ENCODE data around the gene RIOX2. TPM values are rescaled to one million over a fixed set of nuclear protein-coding genes. Genes with fewer than 3 reads are reported as not detected.
A peak's percentile ranks its signal among the peaks of the same experiment; 100 is the strongest.

RIOX2 gene
- polyA plus RNA-seq (2013, experiment 1 of 2), result 9.0 TPM
- 8.5 TPM for polyA plus RNA-seq (2013, experiment 2 of 2)

GRCh38 chr3:97971679-97972567, at the start of gene RIOX2:
RIOX2 (minus strand) TSS chr3:97972431; CDS start chr3:97967593, 4,838 bp downstream.
- Histone ChIP-seq H3K27ac (replicated peaks; ENCODE audit: low read length) (no peak within 1 kb of the TSS), H3K14ac (ENCODE audit: low read length) (no peak within 1 kb of the TSS), H3K4me3 (ENCODE audit: low read length in 2 of 2) (peak within 1 kb of the TSS; percentile 65 to 97), H3K23ac (ENCODE audit: low read depth, low read length, poor library complexity) (peak within 1 kb of the TSS; percentile 34), H3K4me2 (ENCODE audit: insufficient read depth, low read length, poor library complexity, severe bottlenecking) (peak within 1 kb of the TSS; percentile 63), H3K4me1 (ENCODE audit: control insufficient read depth in 2 of 2, insufficient read depth in 1 of 2, low read depth in 1 of 2, low read length in 2 of 2) (peaks cover 0 to 3% of the 10 kb centered on the region in 2 donors), H2BK12ac (ENCODE audit: low read length) (no peak within 1 kb of the TSS), H4K8ac (ENCODE audit: low read depth, low read length) (no peak within 1 kb of the TSS), H3K18ac (ENCODE audit: low read length) (peak within 1 kb of the TSS; percentile 84), H3K27me3 (ENCODE audit: control insufficient read depth in 3 of 3, insufficient read depth in 3 of 3, low read depth in 1 of 3, low read length in 3 of 3) (no peaks in the 10 kb centered on the region), H2BK120ac (ENCODE audit: low read depth, low read length) (no peak within 1 kb of the TSS), H3K9me3 (replicated peaks in 1 of 2; ENCODE audit: control insufficient read depth in 2 of 2, insufficient read depth in 1 of 2, low read depth in 1 of 2, low read length in 2 of 2) (no peaks in the 10 kb centered on the region), H4K91ac (ENCODE audit: low read depth, low read length, poor library complexity) (no peak within 1 kb of the TSS), H3K9ac (ENCODE audit: low read depth, low read length, poor library complexity) (peak within 1 kb of the TSS; percentile 82), H2BK5ac (ENCODE audit: low read length) (no peak within 1 kb of the TSS), H3K4ac (ENCODE audit: low read length) (no peak within 1 kb of the TSS), H3K36me3 (replicated peaks in 1 of 2; ENCODE audit: control insufficient read depth in 2 of 2, insufficient read depth in 2 of 2, low read length in 2 of 2) (peaks cover 0 to 4% of the 10 kb centered on the region in 2 donors), H2BK15ac (ENCODE audit: low read length) (no peak within 1 kb of the TSS), H2AFZ (ENCODE audit: low read length) (peak within 1 kb of the TSS; percentile 98), H2AK5ac (ENCODE audit: low read depth, low read length) (no peak within 1 kb of the TSS), H3K79me1 (ENCODE audit: low read depth, low read length) (no peaks in the 10 kb centered on the region)
- no CpG with 5 or more reads among the region's 82 CpGs for WGBS, 2 donors (ENCODE audit: extremely low coverage in 2 of 2, insufficient read length in 2 of 2, insufficient replicate concordance in 1 of 2)
- DNase-seq (ENCODE audit: low spot score), result peak; percentile 40

DNA sequence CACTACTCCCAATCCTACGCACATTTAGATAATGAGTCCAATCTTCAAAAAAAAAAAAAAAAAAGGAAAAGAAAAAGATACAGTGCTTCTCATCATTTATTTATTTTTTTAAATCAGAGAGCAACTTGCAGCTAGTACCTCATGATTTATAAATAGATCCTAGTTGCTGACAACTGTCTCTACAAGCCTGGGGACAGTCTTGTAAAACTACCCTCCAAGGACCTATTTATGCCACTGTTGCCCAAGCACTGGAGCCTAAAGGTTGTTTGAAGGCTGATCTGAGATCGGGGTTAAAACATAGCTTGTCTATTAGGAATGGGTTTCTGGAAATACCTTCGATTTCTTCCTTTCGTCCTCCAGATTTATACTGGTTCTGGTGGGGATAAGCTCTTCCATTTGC, 48.2 kb upstream of the RIOX2 start:
- no CpG with 5 or more reads among the region's 4 CpGs for WGBS, 2 donors (ENCODE audit: extremely low coverage in 2 of 2, insufficient read length in 2 of 2, insufficient replicate concordance in 1 of 2)
- no peak overlapping the region for H3K9ac ChIP-seq (ENCODE audit: low read depth, low read length, poor library complexity)

DNA sequence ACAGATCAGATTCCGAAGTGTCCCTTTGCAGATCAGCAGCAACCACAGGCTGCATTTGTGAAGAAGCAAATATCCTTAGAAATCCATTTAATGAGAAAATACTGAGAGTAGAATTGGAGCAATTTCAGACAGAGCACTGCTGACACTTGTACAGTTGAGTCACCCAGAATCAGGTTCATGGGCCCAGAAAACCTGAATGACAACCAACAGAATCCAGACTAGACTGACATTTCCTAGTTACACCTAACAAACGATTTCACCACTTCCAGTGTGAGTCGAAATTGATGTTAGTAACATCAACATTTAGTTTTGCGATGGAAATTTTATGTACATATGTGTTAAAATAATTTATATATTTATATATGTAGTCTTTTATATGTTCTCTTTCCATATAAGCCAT, 46.1 kb upstream of the RIOX2 start:
- H2BK12ac ChIP-seq (ENCODE audit: low read length), result no peak overlapping the region
- no peaks in the 10 kb centered on the region for H3K9me3 ChIP-seq (replicated peaks in 1 of 2; ENCODE audit: control insufficient read depth in 2 of 2, insufficient read depth in 1 of 2, low read depth in 1 of 2, low read length in 2 of 2)
- H3K36me3 ChIP-seq (replicated peaks in 1 of 2; ENCODE audit: control insufficient read depth in 2 of 2, insufficient read depth in 2 of 2, low read length in 2 of 2), result no peaks in the 10 kb centered on the region
- no peak overlapping the region for H4K8ac ChIP-seq (ENCODE audit: low read depth, low read length)
- no peak for DNase-seq (ENCODE audit: low spot score)
- no peak overlapping the region for H3K4me2 ChIP-seq (ENCODE audit: insufficient read depth, low read length, poor library complexity, severe bottlenecking)
- H3K4ac ChIP-seq (ENCODE audit: low read length), result no peak overlapping the region
- no CpG with 5 or more reads among the region's 4 CpGs for WGBS, 2 donors (ENCODE audit: extremely low coverage in 2 of 2, insufficient read length in 2 of 2, insufficient replicate concordance in 1 of 2)
- no peak overlapping the region for H3K14ac ChIP-seq (ENCODE audit: low read length)
- H4K91ac ChIP-seq (ENCODE audit: low read depth, low read length, poor library complexity), result no peak overlapping the region
- no peak overlapping the region for H2AFZ ChIP-seq (ENCODE audit: low read length)
- H3K27me3 ChIP-seq (ENCODE audit: control insufficient read depth in 3 of 3, insufficient read depth in 3 of 3, low read depth in 1 of 3, low read length in 3 of 3), result no peaks in the 10 kb centered on the region
- no peak overlapping the region for H3K4me3 ChIP-seq (ENCODE audit: low read length in 2 of 2)
- H3K9ac ChIP-seq (ENCODE audit: low read depth, low read length, poor library complexity), result no peak overlapping the region
- H3K27ac ChIP-seq (replicated peaks; ENCODE audit: low read length), result no peak overlapping the region
- H2BK5ac ChIP-seq (ENCODE audit: low read length), result no peak overlapping the region
- H3K23ac ChIP-seq (ENCODE audit: low read depth, low read length, poor library complexity), result no peak overlapping the region
- H2BK120ac ChIP-seq (ENCODE audit: low read depth, low read length), result no peak overlapping the region
- no peak overlapping the region for H2AK5ac ChIP-seq (ENCODE audit: low read depth, low read length)
- H2BK15ac ChIP-seq (ENCODE audit: low read length), result no peak overlapping the region
- no peaks in the 10 kb centered on the region for H3K4me1 ChIP-seq (ENCODE audit: control insufficient read depth in 2 of 2, insufficient read depth in 1 of 2, low read depth in 1 of 2, low read length in 2 of 2)
- no peaks in the 10 kb centered on the region for H3K79me1 ChIP-seq (ENCODE audit: low read depth, low read length)
- H3K18ac ChIP-seq (ENCODE audit: low read length), result no peak overlapping the region

More for the DNA sequence above, 48.2 kb upstream of the RIOX2 start:
- no peak overlapping the region for H3K23ac ChIP-seq (ENCODE audit: low read depth, low read length, poor library complexity)
- H3K9me3 ChIP-seq (replicated peaks in 1 of 2; ENCODE audit: control insufficient read depth in 2 of 2, insufficient read depth in 1 of 2, low read depth in 1 of 2, low read length in 2 of 2), result no peaks in the 10 kb centered on the region
- no peak for DNase-seq (ENCODE audit: low spot score)
- no peak overlapping the region for H4K91ac ChIP-seq (ENCODE audit: low read depth, low read length, poor library complexity)
- peaks cover 0 to 3% (median 0%) of the 10 kb centered on the region in 3 experiments for H3K27me3 ChIP-seq (ENCODE audit: control insufficient read depth in 3 of 3, insufficient read depth in 3 of 3, low read depth in 1 of 3, low read length in 3 of 3)
- H3K14ac ChIP-seq (ENCODE audit: low read length), result no peak overlapping the region
- H2AFZ ChIP-seq (ENCODE audit: low read length), result no peak overlapping the region
- no peak overlapping the region for H3K4me2 ChIP-seq (ENCODE audit: insufficient read depth, low read length, poor library complexity, severe bottlenecking)
- H3K36me3 ChIP-seq (replicated peaks in 1 of 2; ENCODE audit: control insufficient read depth in 2 of 2, insufficient read depth in 2 of 2, low read length in 2 of 2), result no peaks in the 10 kb centered on the region
- H3K18ac ChIP-seq (ENCODE audit: low read length), result no peak overlapping the region
- H3K4me1 ChIP-seq (ENCODE audit: control insufficient read depth in 2 of 2, insufficient read depth in 1 of 2, low read depth in 1 of 2, low read length in 2 of 2), result no peaks in the 10 kb centered on the region
- no peaks in the 10 kb centered on the region for H3K79me1 ChIP-seq (ENCODE audit: low read depth, low read length)
- H3K4ac ChIP-seq (ENCODE audit: low read length), result no peak overlapping the region
- no peak overlapping the region for H3K4me3 ChIP-seq (ENCODE audit: low read length in 2 of 2)
- H2BK5ac ChIP-seq (ENCODE audit: low read length), result no peak overlapping the region
- no peak overlapping the region for H2AK5ac ChIP-seq (ENCODE audit: low read depth, low read length)
- no peak overlapping the region for H2BK15ac ChIP-seq (ENCODE audit: low read length)
- H3K27ac ChIP-seq (replicated peaks; ENCODE audit: low read length), result no peak overlapping the region
- no peak overlapping the region for H2BK120ac ChIP-seq (ENCODE audit: low read depth, low read length)
- no peak overlapping the region for H4K8ac ChIP-seq (ENCODE audit: low read depth, low read length)
- H2BK12ac ChIP-seq (ENCODE audit: low read length), result no peak overlapping the region

GRCh38 chr3:98014268-98014585, 42.0 kb upstream of the RIOX2 start:
- H3K23ac ChIP-seq (ENCODE audit: low read depth, low read length, poor library complexity), result no peak overlapping the region
- H2BK15ac ChIP-seq (ENCODE audit: low read length), result no peak overlapping the region
- H3K18ac ChIP-seq (ENCODE audit: low read length), result no peak overlapping the region
- H3K27me3 ChIP-seq (ENCODE audit: control insufficient read depth in 3 of 3, insufficient read depth in 3 of 3, low read depth in 1 of 3, low read length in 3 of 3), result no peaks in the 10 kb centered on the region
- no peak overlapping the region for H3K4me3 ChIP-seq (ENCODE audit: low read length in 2 of 2)
- H3K36me3 ChIP-seq (replicated peaks in 1 of 2; ENCODE audit: control insufficient read depth in 2 of 2, insufficient read depth in 2 of 2, low read length in 2 of 2), result no peaks in the 10 kb centered on the region
- no peak overlapping the region for H3K9ac ChIP-seq (ENCODE audit: low read depth, low read length, poor library complexity)
- no peak overlapping the region for H3K4me2 ChIP-seq (ENCODE audit: insufficient read depth, low read length, poor library complexity, severe bottlenecking)
- H3K27ac ChIP-seq (replicated peaks; ENCODE audit: low read length), result no peak overlapping the region
- no CpG with 5 or more reads among the region's 2 CpGs for WGBS, 2 donors (ENCODE audit: extremely low coverage in 2 of 2, insufficient read length in 2 of 2, insufficient replicate concordance in 1 of 2)
- no peak overlapping the region for H4K91ac ChIP-seq (ENCODE audit: low read depth, low read length, poor library complexity)
- H3K4ac ChIP-seq (ENCODE audit: low read length), result no peak overlapping the region
- no peak overlapping the region for H2AFZ ChIP-seq (ENCODE audit: low read length)
- no peak for DNase-seq (ENCODE audit: low spot score)
- H3K9me3 ChIP-seq (replicated peaks in 1 of 2; ENCODE audit: control insufficient read depth in 2 of 2, insufficient read depth in 1 of 2, low read depth in 1 of 2, low read length in 2 of 2), result no peaks in the 10 kb centered on the region
- H3K79me1 ChIP-seq (ENCODE audit: low read depth, low read length), result no peaks in the 10 kb centered on the region
- H2AK5ac ChIP-seq (ENCODE audit: low read depth, low read length), result no peak overlapping the region
- H2BK12ac ChIP-seq (ENCODE audit: low read length), result no peak overlapping the region
- H2BK5ac ChIP-seq (ENCODE audit: low read length), result no peak overlapping the region
- no peak overlapping the region for H2BK120ac ChIP-seq (ENCODE audit: low read depth, low read length)
- H3K4me1 ChIP-seq (ENCODE audit: control insufficient read depth in 2 of 2, insufficient read depth in 1 of 2, low read depth in 1 of 2, low read length in 2 of 2), result no peaks in the 10 kb centered on the region
- no peak overlapping the region for H4K8ac ChIP-seq (ENCODE audit: low read depth, low read length)
- no peak overlapping the region for H3K14ac ChIP-seq (ENCODE audit: low read length)
